K562 (cell line): ENCODE measurements around the gene OXSR1. TPM values are rescaled to one million over a fixed set of nuclear protein-coding genes. Genes with fewer than 3 reads are reported as not detected.
A peak's percentile ranks its signal among the peaks of the same experiment; 100 is the strongest.

Source experiments
- ATAC-seq: fragments of 200-7000 bp; cut with Tn5 transposase; 3 replicates; pipeline ENCODE4 v1.9.1; 2020; ENCODE audit warnings: moderate library complexity
- BruUV-seq: library from RNA; stranded (reverse); fragments of 400-500 nt; replicated peaks from 2 replicates; lab custom pipeline; 2021; lab: Mats Ljungman, UMichigan
- CTCF ChIA-PET: fragments of 300-600 bp; formaldehyde crosslinking; extraction: SDS; loops from one replicate; lab custom pipeline; 2021; ENCODE audit warnings: low intra/inter-chr PET ratio; lab: Yijun Ruan, JAX
- POLR2A ChIA-PET: fragments of 300-600, 350-650 bp; sonication (Branson Sonifier 250); formaldehyde crosslinking; extraction: SDS; loops from one replicate; lab custom pipeline; 2021; ENCODE audit warnings: antibody characterized with exemption, inconsistent platforms; lab: Yijun Ruan, JAX
- DNase-seq, 4 experiments: peaks; one replicate each; pipeline versions ENCODE4 v3.0.0 to v3.0.0-alpha.2; 2011 to 2018; ENCODE audit warnings: low spot score in 3 of 4, mixed read lengths in 3 of 4; ENCODE audit errors: extremely low read depth in 1 of 4
- FAIRE-seq: peaks from 2 replicates; lab custom pipeline; 2011; peaks lifted over from hg19 to GRCh38; lab: Jason Lieb, UNC
- H2AFZ ChIP-seq: 2 replicates; pipeline ENCODE4 v1.6.0; 2011; ENCODE audit warnings: low read depth, low read length, control low read depth, inconsistent platforms
- H3K27ac ChIP-seq: fragments of 200-600 bp; 3 replicates; pipeline ENCODE4 v1.8.0; 2011; ENCODE audit warnings: low read depth, mild to moderate bottlenecking, control low read depth, inconsistent platforms, low read length, moderate library complexity, mixed read lengths; ENCODE audit errors: extremely low read depth
- H3K27me3 ChIP-seq, 2 experiments: fragments of 300-600 bp in 1 of 2; 2 replicates in 1 of 2; 3 replicates in 1 of 2; pipeline versions ENCODE4 v1.6.0 to v1.8.0; 2011; ENCODE audit warnings: inconsistent platforms in 2 of 2, low read length in 2 of 2, mild to moderate bottlenecking in 1 of 2, mixed read lengths in 1 of 2, moderate library complexity in 1 of 2; ENCODE audit not compliant: control insufficient read depth in 2 of 2, insufficient read depth in 2 of 2
- H3K36me3 ChIP-seq: fragments of 300-600 bp; 3 replicates; pipeline ENCODE4 v1.8.0; 2011; ENCODE audit warnings: mild to moderate bottlenecking, low read length, inconsistent platforms; ENCODE audit not compliant: control insufficient read depth, insufficient read depth
- H3K4me1 ChIP-seq, 2 experiments: fragments of 200-600 bp in 1 of 2; replicated peaks in 1 of 2; 2 replicates in 1 of 2; 3 replicates in 1 of 2; pipeline versions ENCODE4 v1.5.1 to v1.8.0; 2011; ENCODE audit warnings: inconsistent platforms in 2 of 2, low read length in 2 of 2, mild to moderate bottlenecking in 1 of 2, mixed read lengths in 1 of 2, moderate library complexity in 1 of 2; ENCODE audit not compliant: control insufficient read depth in 2 of 2, insufficient read depth in 2 of 2
- H3K4me2 ChIP-seq: 2 replicates; pipeline ENCODE4 v1.6.1; 2011; ENCODE audit warnings: low read length, control low read depth, inconsistent platforms, mixed read lengths; ENCODE audit not compliant: insufficient read depth
- H3K4me3 ChIP-seq: fragments of 200-600 bp; sonication (generic), shearing (Covaris generic); 2 replicates; pipeline ENCODE4 v1.5.1; 2016; ENCODE audit warnings: control low read depth, inconsistent platforms
- H3K79me2 ChIP-seq: fragments of 200-600 bp; 3 replicates; pipeline ENCODE4 v1.8.0; 2011; ENCODE audit warnings: low read length, inconsistent platforms; ENCODE audit not compliant: control insufficient read depth, insufficient read depth
- H3K9ac ChIP-seq, 2 experiments: 2 replicates each; pipeline versions ENCODE4 v1.6.0 to v1.6.1; 2011; ENCODE audit warnings: low read depth in 2 of 2, low read length in 2 of 2, control low read depth in 1 of 2, inconsistent platforms in 1 of 2, mild to moderate bottlenecking in 1 of 2, mixed read lengths in 1 of 2; ENCODE audit not compliant: insufficient read depth in 1 of 2
- H3K9me1 ChIP-seq: one replicate; pipeline ENCODE4 v1.6.0; 2011; ENCODE audit warnings: inconsistent platforms, mild to moderate bottlenecking, low read length, moderate library complexity; ENCODE audit not compliant: control insufficient read depth, insufficient read depth
- H3K9me3 ChIP-seq: replicated peaks from 2 replicates; pipeline ENCODE4 v1.5.1; 2011; ENCODE audit warnings: low read depth, low read length, inconsistent platforms; ENCODE audit not compliant: control insufficient read depth, insufficient read depth
- H4K20me1 ChIP-seq: replicated peaks from 2 replicates; pipeline ENCODE4 v1.6.1; 2011; ENCODE audit warnings: low read length, inconsistent platforms, mixed read lengths; ENCODE audit not compliant: control insufficient read depth, insufficient read depth
- CCAR2 ChIP-seq: fragments of 200-400 bp; formaldehyde crosslinking; IDR thresholded peaks from 2 replicates; pipeline ENCODE4 v1.6.1; 2017; ENCODE audit warnings: mild to moderate bottlenecking, low read depth, low read length
- EGR1 ChIP-seq: fragments of 450-650 bp; conservative IDR thresholded peaks from 2 replicates; pipeline ENCODE4 v1.6.1; 2017; ENCODE audit warnings: mild to moderate bottlenecking
- HDAC2 ChIP-seq: fragments of 450-650 bp; IDR thresholded peaks from 2 replicates; pipeline ENCODE4 v1.6.1; 2016; ENCODE audit warnings: mild to moderate bottlenecking
- HINFP ChIP-seq: fragments of 450-650 bp; conservative IDR thresholded peaks from 2 replicates; pipeline ENCODE4 v1.6.1; 2016; ENCODE audit warnings: missing genetic modification characterization, low read depth, mild to moderate bottlenecking, control low read depth, missing compliant biosample characterization
- HLTF ChIP-seq: fragments of 450-650 bp; IDR thresholded peaks from 2 replicates; pipeline ENCODE4 v1.6.1; 2016
- JUNB ChIP-seq: fragments of 450-650 bp; formaldehyde crosslinking; conservative IDR thresholded peaks from 2 replicates; pipeline ENCODE4 v1.4.0; 2020; ENCODE audit warnings: mild to moderate bottlenecking
- MAFF ChIP-seq: IDR thresholded peaks from 2 replicates; pipeline ENCODE4 v1.6.1; 2012; ENCODE audit warnings: low read length, improper control_type of control experiment
- MCM2 ChIP-seq: fragments of 450-650 bp; IDR thresholded peaks from 2 replicates; pipeline ENCODE4 v1.6.1; 2017; ENCODE audit warnings: low read depth, mild to moderate bottlenecking
- NEUROD1 ChIP-seq: fragments of 150-350 bp; IDR thresholded peaks from 2 replicates; pipeline ENCODE4 v1.6.1; 2014; ENCODE audit warnings: borderline replicate concordance, low read length, low read depth; ENCODE audit not compliant: partially characterized antibody
- POLR2A ChIP-seq: fragments of 450-650 bp; conservative IDR thresholded peaks from 2 replicates; pipeline ENCODE4 v1.6.1; 2016
- RBM14 ChIP-seq: fragments of 200-400 bp; formaldehyde crosslinking; IDR thresholded peaks from 2 replicates; pipeline ENCODE4 v1.6.1; 2018; ENCODE audit warnings: low read depth, mild to moderate bottlenecking, low read length, moderate library complexity, borderline replicate concordance; ENCODE audit not compliant: insufficient read depth
- SAFB2 ChIP-seq: fragments of 200-400 bp; formaldehyde crosslinking; IDR thresholded peaks from 2 replicates; pipeline ENCODE4 v1.6.1; 2018; ENCODE audit warnings: borderline replicate concordance, low read length, low read depth, moderate library complexity; ENCODE audit not compliant: severe bottlenecking
- U2AF2 ChIP-seq: fragments of 200-400 bp; formaldehyde crosslinking; optimal IDR thresholded peaks from 2 replicates; pipeline ENCODE3; 2017; ENCODE audit warnings: low read depth, mild to moderate bottlenecking, low read length
- USF2 ChIP-seq: sonication (generic); formaldehyde crosslinking; IDR thresholded peaks from 2 replicates; pipeline ENCODE4 v1.5.0; 2020; ENCODE audit warnings: missing genetic modification reagents
- ZNF121 ChIP-seq: sonication (generic); formaldehyde crosslinking; conservative IDR thresholded peaks from 2 replicates; pipeline ENCODE4 v1.8.0; 2022; ENCODE audit warnings: missing genetic modification reagents
- ZNF134 ChIP-seq: fragments of 250-450 bp; sonication (Bioruptor Pico); conservative IDR thresholded peaks from 2 replicates; pipeline ENCODE4 v1.4.0; 2020
- ZNF184 ChIP-seq: sonication (generic); formaldehyde crosslinking; IDR thresholded peaks from 2 replicates; pipeline ENCODE4 v1.5.0; 2020; ENCODE audit warnings: missing genetic modification reagents
- ZNF282 ChIP-seq: sonication (generic); formaldehyde crosslinking; IDR thresholded peaks from 2 replicates; pipeline ENCODE4 v1.8.1; 2023; ENCODE audit warnings: missing genetic modification reagents
- ZNF354B ChIP-seq: fragments of 250-450 bp; sonication (Bioruptor Pico); IDR thresholded peaks from 2 replicates; pipeline ENCODE4 v1.4.0; 2020
- ZNF445 ChIP-seq: fragments of 250-450 bp; sonication (Bioruptor Pico); IDR thresholded peaks from 2 replicates; pipeline ENCODE4 v1.4.0; 2020; ENCODE audit warnings: low read depth, mild to moderate bottlenecking, moderate library complexity
- ZSCAN32 ChIP-seq: fragments of 450-650 bp; formaldehyde crosslinking; IDR thresholded peaks from 2 replicates; pipeline ENCODE4 v1.4.0; 2020; ENCODE audit warnings: mild to moderate bottlenecking, moderate library complexity
- WGBS: fragments of 100-300 bp; shearing (Covaris generic); methylation state at CpG from one replicate; pipeline ENCODE4 v1.1.6; 2016; ENCODE audit warnings: low coverage, mixed read lengths; ENCODE audit not compliant: insufficient coverage; ENCODE audit errors: missing lambda C conversion rate; 5-methylcytosine and 5-hydroxymethylcytosine counted together
- in situ Hi-C: fragments of 300-500 bp; cut with MboI; formaldehyde crosslinking; loops from 4 replicates; pipeline ENCODE4 v1.15.0; 2018; ENCODE audit warnings: inconsistent platforms, mixed read lengths
- intact Hi-C: fragments of 100-400 bp; cut with micrococcal nuclease; formaldehyde crosslinking; loops from 2 replicates; pipeline ENCODE4 v1.14.2; 2022
- polyA plus RNA-seq, 8 experiments: library from polyadenylated mRNA; depleted of rRNA in 4 of 8; stranded (reverse) in 5 of 8; unstranded in 3 of 8; fragments of >200 nt; fragmentation: Nextera tagmentation in 2 of 8; fragmentation: Illumina TruSeq in 1 of 8; extraction: Ambion mirVana in 2 of 8; extraction: Trizol in 1 of 8; gene quantifications; 2 replicates each; pipeline versions ENCODE4 v1.2.1 to v1.2.3, GENCODE V29; 2011 to 2014; ENCODE audit warnings: inconsistent platforms in 1 of 8, missing spikeins in 1 of 8
- total RNA-seq, 7 experiments: library from RNA; depleted of rRNA in 6 of 7; stranded (reverse); fragments of >200 nt in 6 of 7; fragmentation: Illumina TruSeq in 2 of 7; extraction: Trizol in 2 of 7; gene quantifications; 2 replicates each; pipeline versions ENCODE4 v1.2.1 to v1.2.3, GENCODE V29; 2011 to 2021; ENCODE audit warnings: low replicate concordance in 1 of 7

Gene OXSR1
- total and polyA plus RNA-seq, 9 of the 15 experiments (the other 6 are each of a cell fraction or from before 2014, with no cell fraction given) = 15.7 to 87.6 (median 48.7) TPM

- TF ChIP-seq HINFP = no peak
- no peak for TF ChIP-seq HDAC2
- no peak for TF ChIP-seq ZSCAN32
- no peak for TF ChIP-seq ZNF121
- no peak for TF ChIP-seq NEUROD1
- no peak for TF ChIP-seq ZNF134
- no peak for TF ChIP-seq RBM14
- no peak for TF ChIP-seq MAFF
- TF ChIP-seq, all 486 proteins: peak for 0
These were observed 46.1 kb upstream of the OXSR1 start (continued) for GRCh38 chr3:38119248-38119544.

GRCh38 chr3:38119821-38120692 is 45.3 kb upstream of the OXSR1 start:
- ChIA-PET CTCF (no interaction called here), POLR2A (interaction anchor here (0.8 to 1.6 kb wide), 4 partner anchors 12 to 277 kb away, joined by 3 read pairs; partner anchors contain the start of gene ACAA1)
- H2AFZ ChIP-seq = no peak overlapping the region
- in situ Hi-C loops (loop anchor here (5.0 kb wide), 1 partner anchor 532 kb away; no protein-coding TSS in a partner anchor), intact Hi-C loops (loop anchor here (5.0 kb wide), 3 partner anchors 148 to 362 kb away; partner anchors contain the start of gene XYLB)
- FAIRE-seq (no peak), ATAC-seq (no peak), DNase-seq (no peak)
- peaks cover 0 to 25% of the 10 kb centered on the region in 2 experiments; a peak in 3 of 5 replicates for H3K4me1 ChIP-seq
- H3K4me3 ChIP-seq = no peak overlapping the region
- no peaks in the 10 kb centered on the region for H3K79me2 ChIP-seq
- H3K9ac ChIP-seq = peak overlapping the region in 1 of 2 experiments; percentile 57; a peak in 1 of 4 replicates
- H3K27me3 ChIP-seq = peaks cover 3 to 17% of the 10 kb centered on the region in 2 experiments; a peak in 2 of 5 replicates
- peaks cover 43% of the 10 kb centered on the region; the same call in 2 of the 3 replicates for H3K36me3 ChIP-seq
- H3K27ac ChIP-seq = no peak overlapping the region
- peaks cover 18% of the 10 kb centered on the region for H4K20me1 ChIP-seq
- no peak overlapping the region for H3K4me2 ChIP-seq
- H3K9me3 ChIP-seq = no peaks in the 10 kb centered on the region
- 80% methylated on average over 7 of the region's 7 CpGs for WGBS
- no peaks in the 10 kb centered on the region for H3K9me1 ChIP-seq
- no TSS peak for BruUV-seq
- TF ChIP-seq ZNF184 (CRISPR knock-in tag) (no peak), USF2 (CRISPR knock-in tag) (no peak), SAFB2 (no peak), CCAR2 (no peak), ZNF445 (CRISPR knock-in tag) (no peak), U2AF2 (no peak), JUNB (CRISPR knock-in tag) (no peak), MCM2 (no peak), POLR2A (no peak), HLTF (no peak), ZNF354B (CRISPR knock-in tag) (no peak), EGR1 (no peak), ZNF282 (no peak)
